B cell (primary cell): ENCODE data around the gene HSD17B1.

Experiments
- EZH2 ChIP-seq: IDR thresholded peaks from 2 replicates; pipeline ENCODE4 v1.6.1; 2012; ENCODE audit warnings: borderline replicate concordance, low read depth, mild to moderate bottlenecking, moderate library complexity, low read length; ENCODE audit not compliant: insufficient read depth, poor library complexity, severe bottlenecking
- TF ChIP-seq, protein P1 (sequence below): fragments of 200-600 bp; IDR thresholded peaks from one replicate; pipeline ENCODE4 v1.8.0; 2022; ENCODE audit warnings: antibody characterized with exemption, mild to moderate bottlenecking

DNA sequence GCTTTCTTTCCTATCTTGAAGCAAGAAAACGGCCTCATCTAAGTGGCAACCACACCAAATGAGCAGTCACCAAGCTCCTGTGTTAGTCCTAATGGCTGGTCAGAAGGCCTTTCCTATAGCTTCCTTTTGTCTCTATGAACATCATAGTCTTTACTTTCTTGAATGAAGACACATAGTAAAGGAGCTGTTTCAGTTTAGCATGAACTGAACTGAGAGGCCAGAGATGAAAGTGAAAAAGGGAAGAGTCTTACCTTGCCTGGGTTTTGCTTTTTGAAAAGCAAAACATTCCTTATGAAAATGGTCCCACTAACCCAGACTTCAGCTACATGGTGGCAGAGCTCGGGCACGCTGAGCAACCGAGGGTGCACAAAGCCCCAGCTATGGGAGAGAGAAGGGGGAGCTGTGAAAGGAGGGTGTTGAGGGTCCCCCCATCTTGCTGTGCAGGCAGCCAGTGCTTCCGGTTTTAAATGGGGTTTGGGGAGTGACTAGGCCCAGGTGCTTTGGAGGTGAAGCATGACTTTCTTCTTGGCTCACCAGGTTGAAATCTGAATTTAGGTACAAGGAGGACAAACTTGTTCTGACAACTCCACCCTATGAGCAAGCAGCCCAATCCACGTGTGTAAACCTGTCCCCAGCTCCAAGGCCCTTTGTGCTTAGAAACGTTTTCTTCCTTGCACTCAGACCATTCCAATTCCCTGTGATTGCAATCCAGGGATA lies 33.9 kb downstream of the HSD17B1 start:
- TF ChIP-seq, protein P1, sequence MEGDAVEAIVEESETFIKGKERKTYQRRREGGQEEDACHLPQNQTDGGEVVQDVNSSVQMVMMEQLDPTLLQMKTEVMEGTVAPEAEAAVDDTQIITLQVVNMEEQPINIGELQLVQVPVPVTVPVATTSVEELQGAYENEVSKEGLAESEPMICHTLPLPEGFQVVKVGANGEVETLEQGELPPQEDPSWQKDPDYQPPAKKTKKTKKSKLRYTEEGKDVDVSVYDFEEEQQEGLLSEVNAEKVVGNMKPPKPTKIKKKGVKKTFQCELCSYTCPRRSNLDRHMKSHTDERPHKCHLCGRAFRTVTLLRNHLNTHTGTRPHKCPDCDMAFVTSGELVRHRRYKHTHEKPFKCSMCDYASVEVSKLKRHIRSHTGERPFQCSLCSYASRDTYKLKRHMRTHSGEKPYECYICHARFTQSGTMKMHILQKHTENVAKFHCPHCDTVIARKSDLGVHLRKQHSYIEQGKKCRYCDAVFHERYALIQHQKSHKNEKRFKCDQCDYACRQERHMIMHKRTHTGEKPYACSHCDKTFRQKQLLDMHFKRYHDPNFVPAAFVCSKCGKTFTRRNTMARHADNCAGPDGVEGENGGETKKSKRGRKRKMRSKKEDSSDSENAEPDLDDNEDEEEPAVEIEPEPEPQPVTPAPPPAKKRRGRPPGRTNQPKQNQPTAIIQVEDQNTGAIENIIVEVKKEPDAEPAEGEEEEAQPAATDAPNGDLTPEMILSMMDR: no peak
- TF ChIP-seq EZH2: no peak
